Keratinocyte (primary cell): ENCODE results near the gene ARID1B.

ENCODE experiments used
- EZH2 ChIP-seq: IDR thresholded peaks from one replicate; pipeline ENCODE4 v1.6.1; 2012; ENCODE audit warnings: inconsistent platforms, mild to moderate bottlenecking, low read length, moderate library complexity
- TF ChIP-seq, protein P1 (sequence below), 3 experiments: IDR thresholded peaks in 1 of 3; conservative IDR thresholded peaks in 1 of 3; optimal IDR thresholded peaks in 1 of 3; 2 replicates in 2 of 3; 3 replicates in 1 of 3; pipeline versions ENCODE3 to v1.5.1; 2011; ENCODE audit warnings: low read length in 3 of 3, mild to moderate bottlenecking in 3 of 3, moderate library complexity in 2 of 3, control low read depth in 1 of 3, inconsistent platforms in 1 of 3; ENCODE audit not compliant: insufficient read depth in 2 of 3; ENCODE audit errors: extremely low read depth in 1 of 3

DNA sequence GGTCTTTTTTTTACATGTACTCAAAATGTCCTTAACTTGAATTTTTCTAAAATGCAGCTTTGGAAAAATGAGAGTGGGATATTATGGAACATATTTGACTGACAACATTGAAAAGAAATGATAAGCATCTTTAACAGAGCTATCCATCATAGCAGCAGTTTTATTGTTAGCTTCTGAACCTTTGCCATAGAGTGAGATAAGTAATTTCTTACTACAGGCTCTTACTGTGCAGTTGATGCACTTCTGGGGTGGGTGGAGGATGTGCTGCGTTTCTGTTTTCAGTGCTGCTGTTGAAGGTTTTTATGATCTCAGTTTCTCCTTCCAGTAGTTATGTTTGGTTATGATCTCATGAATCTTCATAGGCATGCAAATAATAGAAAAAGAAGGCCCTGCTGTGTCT lies 279.1 kb downstream of the ARID1B start:
- TF ChIP-seq, protein P1, sequence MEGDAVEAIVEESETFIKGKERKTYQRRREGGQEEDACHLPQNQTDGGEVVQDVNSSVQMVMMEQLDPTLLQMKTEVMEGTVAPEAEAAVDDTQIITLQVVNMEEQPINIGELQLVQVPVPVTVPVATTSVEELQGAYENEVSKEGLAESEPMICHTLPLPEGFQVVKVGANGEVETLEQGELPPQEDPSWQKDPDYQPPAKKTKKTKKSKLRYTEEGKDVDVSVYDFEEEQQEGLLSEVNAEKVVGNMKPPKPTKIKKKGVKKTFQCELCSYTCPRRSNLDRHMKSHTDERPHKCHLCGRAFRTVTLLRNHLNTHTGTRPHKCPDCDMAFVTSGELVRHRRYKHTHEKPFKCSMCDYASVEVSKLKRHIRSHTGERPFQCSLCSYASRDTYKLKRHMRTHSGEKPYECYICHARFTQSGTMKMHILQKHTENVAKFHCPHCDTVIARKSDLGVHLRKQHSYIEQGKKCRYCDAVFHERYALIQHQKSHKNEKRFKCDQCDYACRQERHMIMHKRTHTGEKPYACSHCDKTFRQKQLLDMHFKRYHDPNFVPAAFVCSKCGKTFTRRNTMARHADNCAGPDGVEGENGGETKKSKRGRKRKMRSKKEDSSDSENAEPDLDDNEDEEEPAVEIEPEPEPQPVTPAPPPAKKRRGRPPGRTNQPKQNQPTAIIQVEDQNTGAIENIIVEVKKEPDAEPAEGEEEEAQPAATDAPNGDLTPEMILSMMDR (optimal IDR thresholded peaks at IDR 0.05 in 1 of 3, IDR thresholded peaks at IDR 0.05 in 1 of 3, conservative IDR thresholded peaks at IDR 0.05 in 1 of 3; ENCODE audit: extremely low read depth in 1 of 3, insufficient read depth in 2 of 3, low read length in 3 of 3): no peak
- no peak for TF ChIP-seq EZH2
